ENCODE results near the gene AUTS2. TPM values are rescaled to one million over a fixed set of nuclear protein-coding genes. Genes with fewer than 3 reads are reported as not detected.
"Not testable (repeated sequence)": the region's sequence is repeated elsewhere in the genome, so short reads cannot be mapped to it uniquely, and the experiment has no call there.

AUTS2 gene
- total RNA-seq, 1 donor from 2014 or later = 80.6 TPM

GRCh38 chr7:70270149-70270548, 671.9 kb downstream of the AUTS2 start:
- no peaks in the 10 kb centered on the region for H3K36me3 Mint-ChIP-seq (ENCODE audit: unreplicated experiment)
- no peak for DNase-seq (ENCODE audit: extremely low spot score, unreplicated experiment)
- no peak overlapping the region for H3K27ac Mint-ChIP-seq (ENCODE audit: unreplicated experiment)
- H3K9me3 Mint-ChIP-seq (ENCODE audit: unreplicated experiment) = no peaks in the 10 kb centered on the region
- H3K4me1 Mint-ChIP-seq (ENCODE audit: unreplicated experiment) = no peaks in the 10 kb centered on the region
- H3K4me3 Mint-ChIP-seq (ENCODE audit: unreplicated experiment) = no peak overlapping the region
- no peaks in the 10 kb centered on the region for H3K27me3 Mint-ChIP-seq (ENCODE audit: unreplicated experiment)
- TF ChIP-seq CTCF (IDR thresholded peaks at IDR 0.05) = no peak

GRCh38 chr7:70271617-70272081, 673.4 kb downstream of the AUTS2 start:
- no peaks in the 10 kb centered on the region for H3K27me3 Mint-ChIP-seq (ENCODE audit: unreplicated experiment)
- H3K4me3 Mint-ChIP-seq (ENCODE audit: unreplicated experiment) = no peak overlapping the region
- no peaks in the 10 kb centered on the region for H3K9me3 Mint-ChIP-seq (ENCODE audit: unreplicated experiment)
- H3K27ac Mint-ChIP-seq (ENCODE audit: unreplicated experiment) = no peak overlapping the region
- no peak for TF ChIP-seq CTCF (IDR thresholded peaks at IDR 0.05)
- H3K36me3 Mint-ChIP-seq (ENCODE audit: unreplicated experiment) = no peaks in the 10 kb centered on the region
- no peak for DNase-seq (ENCODE audit: extremely low spot score, unreplicated experiment)
- no peaks in the 10 kb centered on the region for H3K4me1 Mint-ChIP-seq (ENCODE audit: unreplicated experiment)

GRCh38 chr7:70275570-70275969, 677.3 kb downstream of the AUTS2 start:
- H3K4me1 Mint-ChIP-seq (ENCODE audit: unreplicated experiment); H3K4me3 Mint-ChIP-seq (ENCODE audit: unreplicated experiment); H3K27me3 Mint-ChIP-seq (ENCODE audit: unreplicated experiment); H3K36me3 Mint-ChIP-seq (ENCODE audit: unreplicated experiment); H3K9me3 Mint-ChIP-seq (ENCODE audit: unreplicated experiment); DNase-seq (ENCODE audit: extremely low spot score, unreplicated experiment); H3K27ac Mint-ChIP-seq (ENCODE audit: unreplicated experiment): not testable (repeated sequence)

GRCh38 chr7:70285187-70285586, 686.9 kb downstream of the AUTS2 start:
- H3K27me3 Mint-ChIP-seq (ENCODE audit: unreplicated experiment) = no peaks in the 10 kb centered on the region
- no peaks in the 10 kb centered on the region for H3K9me3 Mint-ChIP-seq (ENCODE audit: unreplicated experiment)
- TF ChIP-seq CTCF (IDR thresholded peaks at IDR 0.05) = no peak
- no peak overlapping the region for H3K27ac Mint-ChIP-seq (ENCODE audit: unreplicated experiment)
- H3K4me3 Mint-ChIP-seq (ENCODE audit: unreplicated experiment) = no peak overlapping the region
- no peak for DNase-seq (ENCODE audit: extremely low spot score, unreplicated experiment)
- no peaks in the 10 kb centered on the region for H3K36me3 Mint-ChIP-seq (ENCODE audit: unreplicated experiment)
- H3K4me1 Mint-ChIP-seq (ENCODE audit: unreplicated experiment) = peaks cover 5% of the 10 kb centered on the region

GRCh38 chr7:70285854-70286253, 687.6 kb downstream of the AUTS2 start:
- Mint-ChIP-seq H3K27me3 (ENCODE audit: unreplicated experiment) (no peaks in the 10 kb centered on the region), H3K36me3 (ENCODE audit: unreplicated experiment) (no peaks in the 10 kb centered on the region), H3K4me3 (ENCODE audit: unreplicated experiment) (no peak overlapping the region), H3K9me3 (ENCODE audit: unreplicated experiment) (no peaks in the 10 kb centered on the region), H3K27ac (ENCODE audit: unreplicated experiment) (no peak overlapping the region), H3K4me1 (ENCODE audit: unreplicated experiment) (peaks cover 5% of the 10 kb centered on the region)
- TF ChIP-seq CTCF (IDR thresholded peaks at IDR 0.05) = no peak
- no peak for DNase-seq (ENCODE audit: extremely low spot score, unreplicated experiment)
